Measurements from ENCODE around the gene GALK2. TPM values are rescaled to one million over a fixed set of nuclear protein-coding genes. Genes with fewer than 3 reads are reported as not detected.

Gene GALK2
- total RNA-seq, 1 experiment from 2014 or later = 35.0 TPM

DNA sequence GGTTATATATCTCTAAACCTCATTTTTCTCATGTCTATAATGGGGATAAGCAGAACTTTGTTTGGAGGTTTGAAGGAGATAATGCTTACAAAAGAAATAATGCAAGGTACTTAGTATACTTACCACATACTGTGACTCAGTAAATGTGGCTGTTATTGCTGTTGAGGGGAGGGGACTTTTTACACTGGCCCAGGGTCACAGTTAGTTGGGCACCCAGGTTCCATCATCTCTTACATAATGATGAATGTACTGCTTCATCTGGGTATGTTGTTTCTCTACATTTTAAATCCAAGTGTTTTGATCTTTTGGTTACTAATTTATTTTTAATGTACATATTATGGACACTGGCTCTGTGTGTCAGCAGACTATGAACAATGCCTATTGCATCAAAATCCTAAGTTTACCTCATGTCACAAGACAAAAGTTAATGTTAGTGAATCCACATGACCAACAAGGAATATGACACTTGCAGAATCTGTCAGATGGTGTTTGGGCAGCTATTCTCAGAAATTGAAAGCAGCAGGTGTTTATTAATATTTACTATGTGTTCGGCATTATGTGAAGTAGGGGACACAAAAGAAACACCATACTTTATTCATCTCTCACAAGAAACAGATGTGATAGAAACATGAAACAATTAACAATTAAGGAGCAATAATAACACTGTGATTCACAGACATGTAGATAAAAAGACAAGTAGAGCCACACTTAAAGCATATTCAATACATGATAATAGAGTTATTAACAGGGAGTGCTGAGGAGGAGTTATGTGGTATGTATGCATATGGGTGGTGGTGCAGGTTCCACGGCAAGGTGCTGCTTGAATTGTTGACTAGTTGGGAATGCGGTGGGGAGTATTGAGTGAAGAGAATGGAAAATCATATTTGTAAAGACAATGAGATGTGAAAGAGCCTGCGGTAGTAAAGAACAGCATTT, 109.7 kb downstream of the GALK2 start:
- H3K27me3 ChIP-seq (ENCODE audit: control insufficient read depth, insufficient read depth, low read length) = no peaks in the 10 kb centered on the region
- intact Hi-C loops (cut with micrococcal nuclease; ENCODE audit: unreplicated experiment) = no loop called here

GRCh38 chr15:49282366-49282765, 112.3 kb downstream of the GALK2 start:
- TF ChIP-seq, protein P1, sequence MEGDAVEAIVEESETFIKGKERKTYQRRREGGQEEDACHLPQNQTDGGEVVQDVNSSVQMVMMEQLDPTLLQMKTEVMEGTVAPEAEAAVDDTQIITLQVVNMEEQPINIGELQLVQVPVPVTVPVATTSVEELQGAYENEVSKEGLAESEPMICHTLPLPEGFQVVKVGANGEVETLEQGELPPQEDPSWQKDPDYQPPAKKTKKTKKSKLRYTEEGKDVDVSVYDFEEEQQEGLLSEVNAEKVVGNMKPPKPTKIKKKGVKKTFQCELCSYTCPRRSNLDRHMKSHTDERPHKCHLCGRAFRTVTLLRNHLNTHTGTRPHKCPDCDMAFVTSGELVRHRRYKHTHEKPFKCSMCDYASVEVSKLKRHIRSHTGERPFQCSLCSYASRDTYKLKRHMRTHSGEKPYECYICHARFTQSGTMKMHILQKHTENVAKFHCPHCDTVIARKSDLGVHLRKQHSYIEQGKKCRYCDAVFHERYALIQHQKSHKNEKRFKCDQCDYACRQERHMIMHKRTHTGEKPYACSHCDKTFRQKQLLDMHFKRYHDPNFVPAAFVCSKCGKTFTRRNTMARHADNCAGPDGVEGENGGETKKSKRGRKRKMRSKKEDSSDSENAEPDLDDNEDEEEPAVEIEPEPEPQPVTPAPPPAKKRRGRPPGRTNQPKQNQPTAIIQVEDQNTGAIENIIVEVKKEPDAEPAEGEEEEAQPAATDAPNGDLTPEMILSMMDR (IDR thresholded peaks at IDR 0.05) = no peak
- TF ChIP-seq SIN3A (IDR thresholded peaks at IDR 0.05; ENCODE audit: borderline replicate concordance, insufficient read depth, low read depth, low read length) = no peak
- no peak for TF ChIP-seq TCF7L2 (IDR thresholded peaks at IDR 0.05; ENCODE audit: low read depth, low read length)
- no peak for TF ChIP-seq REST (IDR thresholded peaks at IDR 0.05; ENCODE audit: insufficient read depth in 1 of 2, low read depth in 2 of 2, low read length in 1 of 2)
- no peak for TF ChIP-seq POLR2AphosphoS5 (IDR thresholded peaks at IDR 0.05; ENCODE audit: low read depth, low read length)
- CTCF ChIA-PET = no interaction called here
- no peaks in the 10 kb centered on the region for H3K9me3 ChIP-seq (ENCODE audit: control insufficient read depth, insufficient read depth, low read depth, low read length)
- no peaks in the 10 kb centered on the region for H3K4me1 ChIP-seq (ENCODE audit: control insufficient read depth, insufficient read depth, low read length)
- no peak overlapping the region for H3K4me3 ChIP-seq (ENCODE audit: low read depth in 2 of 2, low read length in 2 of 2)
- no peak overlapping the region for H3K27ac ChIP-seq (ENCODE audit: low read length)
- no TSS peak for BruUV-seq (replicated peaks)
- in situ Hi-C loops (cut with HindIII; ENCODE audit: low pct_unique_long_range_greater_than_20kb, low sequenced_read_pairs) (no loop called here), intact Hi-C loops (cut with micrococcal nuclease; ENCODE audit: unreplicated experiment) (no loop called here)
- no peaks in the 10 kb centered on the region for H3K36me3 ChIP-seq (ENCODE audit: control insufficient read depth, insufficient read depth, low read length)
- POLR2A ChIA-PET = no interaction called here
- ATAC-seq = no peak
- no peak for DNase-seq (ENCODE audit: low read depth, low spot score)
- no peaks in the 10 kb centered on the region for H3K27me3 ChIP-seq (ENCODE audit: control insufficient read depth, insufficient read depth, low read length)

More for the DNA sequence above, 109.7 kb downstream of the GALK2 start:
- Histone ChIP-seq H3K9me3 (ENCODE audit: control insufficient read depth, insufficient read depth, low read depth, low read length) (no peaks in the 10 kb centered on the region), H3K4me3 (ENCODE audit: low read depth in 2 of 2, low read length in 2 of 2) (no peak overlapping the region), H3K27ac (ENCODE audit: low read length) (no peak overlapping the region), H3K4me1 (ENCODE audit: control insufficient read depth, insufficient read depth, low read length) (no peaks in the 10 kb centered on the region), H3K36me3 (ENCODE audit: control insufficient read depth, insufficient read depth, low read length) (no peaks in the 10 kb centered on the region)
- TF ChIP-seq REST (IDR thresholded peaks at IDR 0.05; ENCODE audit: insufficient read depth in 1 of 2, low read depth in 2 of 2, low read length in 1 of 2) (no peak), TCF7L2 (IDR thresholded peaks at IDR 0.05; ENCODE audit: low read depth, low read length) (no peak), POLR2AphosphoS5 (IDR thresholded peaks at IDR 0.05; ENCODE audit: low read depth, low read length) (no peak), SIN3A (IDR thresholded peaks at IDR 0.05; ENCODE audit: borderline replicate concordance, insufficient read depth, low read depth, low read length) (no peak)
- TF ChIP-seq, protein P1 (IDR thresholded peaks at IDR 0.05) = no peak
- ChIA-PET POLR2A (no interaction called here), CTCF (no interaction called here)
- in situ Hi-C loops (cut with HindIII; ENCODE audit: low pct_unique_long_range_greater_than_20kb, low sequenced_read_pairs) = no loop called here
- no peak for ATAC-seq
- DNase-seq (ENCODE audit: low read depth, low spot score) = no peak
- BruUV-seq (replicated peaks) = no TSS peak

Data from Panc1 (cell line).